ENCODE results near the gene NSA2.

Gene NSA2

GRCh38 chr5:74822288-74822687, 55.2 kb downstream of the NSA2 start:
- DNase-seq: no peak

GRCh38 chr5:74829413-74829812, 62.4 kb downstream of the NSA2 start:
- DNase-seq: no peak

Data from T-helper 9 cell (primary cell).